Activated T-cell treated with anti-CD3 and anti-CD28 coated beads for 4 hours (primary cell): ENCODE results near the gene STX8.
"Not testable (repeated sequence)": the region's sequence is repeated elsewhere in the genome, so short reads cannot be mapped to it uniquely, and the experiment has no call there.

Experiments used
- DNase-seq: peaks from one replicate; pipeline ENCODE4 v3.0.0-alpha.2; 2020

The STX8 gene, protein sequence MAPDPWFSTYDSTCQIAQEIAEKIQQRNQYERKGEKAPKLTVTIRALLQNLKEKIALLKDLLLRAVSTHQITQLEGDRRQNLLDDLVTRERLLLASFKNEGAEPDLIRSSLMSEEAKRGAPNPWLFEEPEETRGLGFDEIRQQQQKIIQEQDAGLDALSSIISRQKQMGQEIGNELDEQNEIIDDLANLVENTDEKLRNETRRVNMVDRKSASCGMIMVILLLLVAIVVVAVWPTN

DNA sequence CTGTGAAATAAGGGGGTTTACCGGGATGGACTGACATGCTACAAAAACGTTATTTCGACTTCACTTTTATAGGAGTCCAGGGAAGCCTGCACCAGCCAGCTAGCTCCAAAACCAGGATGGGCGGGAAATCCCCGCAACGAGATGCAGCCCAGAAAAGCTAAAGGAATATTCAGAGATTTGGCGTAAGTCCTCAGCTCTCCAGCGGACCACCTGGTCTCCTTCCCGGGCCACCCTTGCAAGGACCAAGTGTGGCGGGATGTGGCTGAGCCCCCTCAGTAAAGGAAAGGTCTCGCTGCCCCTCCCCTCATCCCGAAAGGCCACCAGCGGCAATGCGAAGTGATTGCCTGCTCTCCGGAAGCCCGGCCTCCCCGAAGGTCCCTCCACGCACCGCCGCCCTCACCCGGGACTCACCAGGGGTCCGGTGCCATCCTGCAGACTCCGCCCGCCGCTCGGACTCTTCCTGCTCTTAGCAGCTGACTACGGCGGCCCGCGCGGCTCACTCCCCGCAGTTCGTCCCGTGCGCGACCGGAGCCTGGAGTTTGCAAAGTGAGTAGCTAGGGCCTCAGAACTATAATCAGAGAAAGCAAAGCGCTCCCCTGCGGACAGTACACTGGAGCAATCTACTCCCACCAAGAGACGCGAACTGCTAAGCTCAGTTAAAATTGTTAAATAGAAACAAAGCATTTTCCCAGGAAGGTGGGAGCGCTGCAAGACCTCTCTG is at the start of gene STX8:
TSS of gene STX8 (minus strand) at position 440 of the 721 bp plus-strand sequence. CDS start at position 428, 12 bp downstream.
- DNase-seq = peak; percentile 64

- DNase-seq = no peak
Measured at GRCh38 chr17:9622961-9623360, 47.3 kb upstream of the STX8 start.

- no peak for DNase-seq
Measured at GRCh38 chr17:9615486-9615885, 39.9 kb upstream of the STX8 start.

GRCh38 chr17:9612006-9612405 is 36.4 kb upstream of the STX8 start:
- no peak for DNase-seq

GRCh38 chr17:9611557-9611956 is 35.9 kb upstream of the STX8 start:
- no peak for DNase-seq

DNA sequence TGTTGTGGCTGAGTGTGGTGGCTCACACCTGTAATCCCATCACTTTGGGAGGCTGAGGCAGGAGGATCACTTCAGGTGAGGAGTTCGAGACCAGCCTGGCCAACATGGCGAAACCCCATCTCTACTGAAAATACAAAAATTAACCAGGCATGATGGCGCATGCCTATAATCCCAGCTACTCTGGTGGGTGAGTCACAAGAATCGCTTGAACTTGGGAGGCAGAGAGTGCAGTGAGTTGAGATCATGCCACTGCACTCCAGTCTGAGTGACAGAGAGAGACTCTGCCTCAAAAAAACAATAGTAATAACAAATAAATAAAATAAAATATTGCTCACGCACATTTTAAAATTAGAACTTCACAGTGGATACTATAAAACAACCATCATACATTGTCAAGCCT is 31.4 kb upstream of the STX8 start:
- not testable (repeated sequence) for DNase-seq

GRCh38 chr17:9606453-9606852 is 30.8 kb upstream of the STX8 start:
- DNase-seq = no peak

GRCh38 chr17:9604583-9604982 is 29.0 kb upstream of the STX8 start:
- not testable (repeated sequence) for DNase-seq

DNA sequence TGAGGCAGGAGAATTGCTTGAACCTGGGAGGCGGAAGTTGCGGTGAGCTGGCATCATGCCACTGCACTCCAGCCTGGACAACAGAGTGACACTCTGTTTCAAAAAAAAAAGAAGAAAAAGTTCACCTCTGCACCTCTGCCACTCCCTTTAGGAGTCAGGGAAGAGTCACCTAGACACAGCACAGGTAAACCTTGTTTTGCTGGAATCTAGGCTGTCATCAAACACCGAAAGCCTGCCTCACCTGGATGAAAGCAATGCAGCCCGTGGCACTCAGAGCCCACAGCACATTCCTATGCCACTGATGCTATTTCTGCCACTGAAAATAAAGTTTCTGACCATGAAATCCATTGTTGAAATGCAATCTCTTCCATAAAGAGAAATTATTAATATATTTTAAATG is 23.0 kb upstream of the STX8 start:
- no peak for DNase-seq

DNA sequence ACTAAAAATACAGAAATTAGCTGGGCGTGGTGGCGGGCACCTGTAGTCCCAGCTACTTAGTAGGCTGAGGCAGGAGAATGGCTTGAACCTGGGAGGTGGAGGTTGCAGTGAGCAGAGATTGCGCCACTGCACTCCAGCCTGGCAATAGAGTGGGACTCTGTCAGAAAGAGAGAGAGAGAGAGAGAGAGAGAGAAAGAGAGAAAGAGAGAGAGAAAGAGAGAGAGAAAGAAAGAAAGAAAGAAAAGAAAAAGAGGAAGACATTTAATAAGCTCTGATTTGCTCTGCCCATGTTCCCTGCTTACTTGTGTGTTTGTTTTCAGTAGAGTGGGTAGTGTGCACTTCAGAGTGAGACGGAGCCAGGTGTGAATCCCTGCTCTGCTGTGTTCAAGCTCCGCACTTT is 22.0 kb upstream of the STX8 start:
- DNase-seq = not testable (repeated sequence)

DNA sequence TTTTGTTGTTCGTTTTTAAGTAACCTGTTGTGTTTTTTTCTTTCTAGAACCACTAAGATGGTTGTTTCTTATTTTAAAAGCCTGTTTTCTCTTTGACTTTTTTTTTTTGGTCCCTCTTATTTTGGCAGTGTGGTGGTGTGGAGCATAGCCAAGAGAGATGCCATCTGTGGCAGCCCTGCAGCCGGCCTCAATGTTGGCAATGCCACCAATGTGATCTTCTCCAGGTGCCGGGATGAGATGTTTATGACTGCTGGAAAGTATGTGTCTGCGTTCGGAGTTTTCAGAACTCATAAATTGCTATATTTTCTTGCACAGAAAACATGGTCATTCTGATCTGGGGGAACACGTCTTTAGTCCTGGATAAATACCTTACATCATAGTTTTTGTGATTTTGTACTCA is 18.4 kb upstream of the STX8 start:
- DNase-seq = no peak

- DNase-seq = no peak
Measured at GRCh38 chr17:9587969-9588656, 12.5 kb upstream of the STX8 start.

GRCh38 chr17:9577373-9577709 is 1.7 kb upstream of the STX8 start:
- DNase-seq = no peak

DNA sequence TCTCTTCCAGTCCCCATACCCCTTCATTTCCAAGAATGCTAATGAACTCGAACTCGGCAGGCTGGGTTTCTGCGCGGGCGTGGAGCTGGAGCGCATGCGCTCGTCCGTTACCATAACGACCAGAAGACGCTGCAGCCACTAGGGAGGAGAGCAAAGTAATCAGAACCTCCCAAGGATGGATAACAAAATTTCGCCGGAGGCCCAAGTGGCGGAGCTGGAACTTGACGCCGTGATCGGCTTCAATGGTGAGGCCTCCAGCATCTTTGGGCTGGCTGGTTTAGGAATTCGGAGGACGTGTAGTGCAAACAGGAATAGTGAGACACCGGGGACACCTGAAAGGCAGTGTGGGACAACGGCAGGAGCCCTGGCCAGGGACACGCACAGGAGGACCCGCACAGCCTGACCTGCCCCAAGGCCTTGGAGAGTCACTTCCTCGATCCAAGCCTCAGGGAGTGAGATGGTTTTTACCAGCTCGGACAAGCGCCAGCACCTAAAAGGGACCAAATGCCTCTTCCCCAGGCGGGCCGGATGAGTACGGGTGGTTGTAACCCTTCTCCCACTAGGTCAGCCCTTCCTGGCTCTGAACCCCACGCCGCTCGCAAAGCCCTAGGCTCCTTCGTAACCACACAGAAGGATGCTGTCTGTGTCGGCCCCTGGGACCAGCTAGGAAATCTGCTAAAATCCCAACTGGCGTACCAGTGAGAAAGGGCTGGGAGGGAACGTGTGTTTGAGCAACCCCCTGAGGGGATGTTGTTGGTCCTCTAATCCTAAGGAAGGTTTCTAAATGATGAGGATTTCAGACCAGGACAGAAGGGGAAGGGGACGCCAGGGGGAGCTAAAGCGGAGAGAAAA is 1.1 kb upstream of the STX8 start, which contains the start of gene CFAP52:
TSS of gene CFAP52 (plus strand) at position 122 of the 852 bp plus-strand sequence. CDS start at position 176, 54 bp downstream.
- DNase-seq = peak; percentile 72

GRCh38 chr17:9571201-9571600 is 4.4 kb downstream of the STX8 start:
- DNase-seq = no peak

- no peak for DNase-seq
Measured at GRCh38 chr17:9568957-9569588, 6.5 kb downstream of the STX8 start.

GRCh38 chr17:9568004-9568403 is 7.6 kb downstream of the STX8 start:
- no peak for DNase-seq

GRCh38 chr17:9566739-9567138 is 8.9 kb downstream of the STX8 start:
- not testable (repeated sequence) for DNase-seq

DNA sequence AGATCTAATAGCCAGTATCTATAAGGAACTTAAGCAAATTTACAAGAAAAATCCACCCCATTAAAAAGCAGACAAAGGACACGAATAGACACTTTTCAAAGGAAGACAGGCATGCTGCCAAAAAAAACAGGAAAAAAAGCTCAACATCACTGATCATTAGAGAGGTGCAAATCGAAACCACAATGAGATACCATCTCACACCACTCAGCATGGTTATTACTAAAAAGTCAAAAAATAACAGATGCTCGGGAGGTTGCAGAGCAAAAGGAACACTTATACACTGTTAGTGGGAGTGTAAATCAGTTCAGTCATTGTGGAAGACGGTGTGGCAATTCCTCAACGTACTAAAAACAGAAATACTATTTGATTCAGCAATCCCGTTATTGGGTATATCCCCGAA is 9.6 kb downstream of the STX8 start:
- DNase-seq = no peak

- DNase-seq = no peak
Measured at GRCh38 chr17:9564104-9564503, 11.5 kb downstream of the STX8 start.

DNA sequence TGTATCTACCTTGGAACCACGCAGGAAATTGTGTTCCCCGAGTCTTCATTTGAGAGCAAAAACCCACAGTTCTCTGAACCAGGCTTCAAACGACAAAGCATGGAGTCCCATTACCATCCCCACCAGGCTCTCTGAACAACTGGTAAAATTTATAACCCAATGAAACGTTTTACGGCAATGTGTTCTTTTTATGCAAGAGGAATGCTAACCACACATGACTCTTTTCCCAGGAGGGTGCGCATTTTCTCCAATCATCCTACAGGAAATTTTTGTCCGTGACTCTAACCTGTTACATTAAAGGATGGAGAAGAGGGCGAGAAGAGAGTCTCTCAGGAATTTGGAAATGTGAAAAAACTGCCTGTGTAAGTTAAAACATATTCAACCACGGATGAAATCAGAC is 17.8 kb downstream of the STX8 start:
- DNase-seq = no peak

GRCh38 chr17:9557161-9557755 is 18.4 kb downstream of the STX8 start:
- no peak for DNase-seq
